IMR-90 (cell line): ENCODE results near the gene BUB1. TPM values are rescaled to one million over a fixed set of nuclear protein-coding genes. Genes with fewer than 3 reads are reported as not detected.

Source experiments
- ATAC-seq: fragments of 200-7000 bp; cut with Tn5 transposase; 2 replicates; pipeline ENCODE4 v1.9.1; 2020; ENCODE audit warnings: low read depth, mild to moderate bottlenecking, moderate library complexity
- BruUV-seq: library from RNA; stranded (reverse); fragments of 400-500 nt; replicated peaks from 2 replicates; lab custom pipeline; 2021; lab: Mats Ljungman, UMichigan
- CTCF ChIA-PET: fragments of 300-600 bp; formaldehyde crosslinking; extraction: SDS; loops from one replicate; lab custom pipeline; 2021; ENCODE audit warnings: antibody characterized with exemption; lab: Yijun Ruan, JAX
- POLR2A ChIA-PET: fragments of 300-600 bp; sonication (Branson Sonifier 250); formaldehyde crosslinking; loops from one replicate; lab custom pipeline; 2022; ENCODE audit warnings: antibody characterized with exemption; ENCODE audit not compliant: unreplicated experiment; lab: Charles Lee
- DNase-seq: peaks from one replicate; pipeline ENCODE4 v3.0.0; 2013
- H2AFZ ChIP-seq: replicated peaks from 2 replicates; pipeline ENCODE3; 2013; ENCODE audit warnings: low read length, mild to moderate bottlenecking; ENCODE audit not compliant: poor library complexity
- H2AK5ac ChIP-seq: 2 replicates; pipeline ENCODE4 v1.6.1; 2013; ENCODE audit warnings: low read depth, low read length, inconsistent platforms
- H2AK9ac ChIP-seq: replicated peaks from 2 replicates; pipeline ENCODE3; 2013; ENCODE audit warnings: mild to moderate bottlenecking, low read depth, low read length, moderate library complexity; ENCODE audit not compliant: poor library complexity
- H2BK120ac ChIP-seq: 2 replicates; pipeline ENCODE4 v1.6.1; 2013; ENCODE audit warnings: low read depth, low read length, inconsistent platforms
- H2BK15ac ChIP-seq: 3 replicates; pipeline ENCODE4 v1.6.1; 2013; ENCODE audit warnings: low read depth, low read length, inconsistent platforms
- H2BK20ac ChIP-seq: 2 replicates; pipeline ENCODE4 v1.6.1; 2013; ENCODE audit warnings: low read depth, mild to moderate bottlenecking, inconsistent platforms, low read length, moderate library complexity
- H2BK5ac ChIP-seq: 2 replicates; pipeline ENCODE4 v1.6.1; 2013; ENCODE audit warnings: mild to moderate bottlenecking, low read depth, low read length, inconsistent platforms; ENCODE audit not compliant: poor library complexity, severe bottlenecking
- H3K14ac ChIP-seq: replicated peaks from 2 replicates; pipeline ENCODE4 v1.6.1; 2013; ENCODE audit warnings: low read depth, low read length, inconsistent platforms
- H3K18ac ChIP-seq: 2 replicates; pipeline ENCODE4 v1.6.1; 2013; ENCODE audit warnings: low read depth, low read length, control low read depth
- H3K23ac ChIP-seq: 2 replicates; pipeline ENCODE4 v1.6.1; 2013; ENCODE audit warnings: low read depth, low read length, inconsistent platforms
- H3K27ac ChIP-seq: 2 replicates; pipeline ENCODE4 v1.5.1; 2013; ENCODE audit warnings: mild to moderate bottlenecking, control low read depth, low read length; ENCODE audit not compliant: insufficient read depth
- H3K27me3 ChIP-seq: 2 replicates; pipeline ENCODE4 v1.6.1; 2013; ENCODE audit warnings: low read length; ENCODE audit not compliant: control insufficient read depth, insufficient read depth
- H3K36me3 ChIP-seq: 2 replicates; pipeline ENCODE4 v1.6.1; 2013; ENCODE audit warnings: low read length, mixed read lengths; ENCODE audit not compliant: control insufficient read depth, insufficient read depth
- H3K4ac ChIP-seq: 2 replicates; pipeline ENCODE4 v1.6.1; 2013; ENCODE audit warnings: low read depth, low read length, inconsistent platforms
- H3K4me1 ChIP-seq: 2 replicates; pipeline ENCODE4 v1.6.1; 2013; ENCODE audit warnings: low read length, mixed read lengths; ENCODE audit not compliant: control insufficient read depth, insufficient read depth
- H3K4me2 ChIP-seq: 2 replicates; pipeline ENCODE4 v1.6.1; 2013; ENCODE audit warnings: low read depth, mild to moderate bottlenecking, control low read depth, low read length, moderate library complexity
- H3K4me3 ChIP-seq: 2 replicates; pipeline ENCODE4 v1.5.1; 2013; ENCODE audit warnings: low read depth, mild to moderate bottlenecking, control low read depth, low read length, moderate library complexity; ENCODE audit not compliant: insufficient read depth
- H3K56ac ChIP-seq: 2 replicates; pipeline ENCODE4 v1.6.1; 2013; ENCODE audit warnings: low read length, inconsistent platforms; ENCODE audit not compliant: insufficient read depth; ENCODE audit errors: extremely low read depth
- H3K79me1 ChIP-seq, 2 experiments: 2 replicates each; pipeline ENCODE4 v1.6.1; 2013; ENCODE audit warnings: low read length in 2 of 2, inconsistent platforms in 1 of 2, low read depth in 1 of 2
- H3K9ac ChIP-seq: 2 replicates; pipeline ENCODE4 v1.6.1; 2013; ENCODE audit warnings: low read depth, low read length, control low read depth
- H3K9me1 ChIP-seq: 2 replicates; pipeline ENCODE4 v1.6.1; 2013; ENCODE audit warnings: low read length, inconsistent platforms; ENCODE audit not compliant: insufficient read depth
- H3K9me3 ChIP-seq: 2 replicates; pipeline ENCODE4 v1.6.1; 2013; ENCODE audit warnings: low read length; ENCODE audit not compliant: control insufficient read depth, insufficient read depth
- H4K20me1 ChIP-seq: 2 replicates; pipeline ENCODE4 v1.6.1; 2013; ENCODE audit warnings: low read length, inconsistent platforms; ENCODE audit not compliant: insufficient read depth
- H4K5ac ChIP-seq: 2 replicates; pipeline ENCODE4 v1.6.1; 2013; ENCODE audit warnings: mild to moderate bottlenecking, low read depth, low read length, control low read depth
- H4K8ac ChIP-seq, 2 experiments: 2 replicates each; pipeline ENCODE4 v1.6.1; 2013; ENCODE audit warnings: low read depth in 2 of 2, low read length in 2 of 2, control low read depth in 1 of 2, inconsistent platforms in 1 of 2
- H4K91ac ChIP-seq: 2 replicates; pipeline ENCODE4 v1.6.1; 2013; ENCODE audit warnings: low read depth, low read length, inconsistent platforms; ENCODE audit not compliant: insufficient read depth
- CHD1 ChIP-seq: IDR thresholded peaks from 2 replicates; pipeline ENCODE4 v1.6.1; 2012; ENCODE audit warnings: low read depth, low read length, improper control_type of control experiment
- FOS ChIP-seq: fragments of 150-350 bp; IDR thresholded peaks from 2 replicates; pipeline ENCODE4 v1.6.1; 2016; ENCODE audit warnings: low read depth, low read length
- POLR2A ChIP-seq: IDR thresholded peaks from 2 replicates; pipeline ENCODE4 v1.6.1; 2012; ENCODE audit warnings: mild to moderate bottlenecking, low read depth, low read length
- RAD21 ChIP-seq: IDR thresholded peaks from 2 replicates; pipeline ENCODE4 v1.6.1; 2012; ENCODE audit warnings: low read length, improper control_type of control experiment
- WGBS, 2 experiments: methylation state at CpG; one replicate each; pipeline versions ENCODE4 v1.1.5 to v1.1.7; 2013; ENCODE audit warnings: missing lambda C conversion rate in 2 of 2; ENCODE audit not compliant: insufficient read length in 1 of 2; ENCODE audit errors: extremely low coverage in 2 of 2; 5-methylcytosine and 5-hydroxymethylcytosine counted together
- dilution Hi-C: fragments of 300-500 bp; cut with HindIII; formaldehyde crosslinking; loops from one replicate; pipeline ENCODE4 v1.14.3; 2018; ENCODE audit warnings: low sequenced_read_pairs; ENCODE audit not compliant: unreplicated experiment
- in situ Hi-C: fragments of 300-500 bp; cut with MboI; formaldehyde crosslinking; loops from 3 replicates; pipeline ENCODE4 v1.14.3; 2019; ENCODE audit warnings: low sequenced_read_pairs, inconsistent platforms, mixed read lengths
- intact Hi-C: fragments of 100-400 bp; cut with micrococcal nuclease; formaldehyde crosslinking; loops from 2 replicates; pipeline ENCODE4 v1.10.0; 2022
- polyA plus RNA-seq, 3 experiments: library from polyadenylated mRNA; depleted of rRNA; stranded (reverse); fragments of >200 nt; gene quantifications; 2 replicates each; pipeline ENCODE4 v1.2.3, GENCODE V29; 2012; ENCODE audit warnings: low replicate concordance in 1 of 3
- total RNA-seq: library from RNA; depleted of rRNA; stranded (reverse); fragments of >200 nt; gene quantifications from 2 replicates; pipeline ENCODE4 v1.2.3, GENCODE V29; 2012

Gene BUB1
- total and polyA plus RNA-seq, 2 of the 4 experiments (the other 2 are of a cell fraction) = 19.6 to 43.4 TPM

DNA sequence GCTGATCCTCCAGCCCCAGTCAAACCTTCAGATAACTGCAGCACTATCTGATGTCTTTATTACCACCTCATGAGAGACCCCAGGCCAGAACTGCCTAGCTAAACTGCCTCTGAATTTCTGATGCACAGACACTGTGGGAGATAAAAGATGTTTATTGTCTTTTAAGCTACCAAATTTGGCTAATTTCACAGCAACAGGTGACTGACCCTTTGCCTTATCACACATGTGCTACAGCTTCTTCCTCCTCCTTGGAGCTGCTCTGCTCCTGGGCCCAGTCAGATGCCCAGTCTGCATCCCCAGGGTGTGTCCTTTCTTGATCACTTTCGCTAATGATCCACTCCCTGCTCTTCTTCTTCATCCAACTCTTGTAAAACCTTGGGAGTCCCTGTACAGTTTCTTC lies 34.9 kb upstream of the BUB1 start:
- no peak for ATAC-seq
- CTCF ChIA-PET = no interaction called here
- BruUV-seq = no TSS peak

More for the DNA sequence above, 34.9 kb upstream of the BUB1 start:
- H2BK20ac ChIP-seq = no peak overlapping the region
- peaks cover 32% of the 10 kb centered on the region for H3K27me3 ChIP-seq
- H3K27ac ChIP-seq = no peak overlapping the region
- no peaks in the 10 kb centered on the region for H3K9me1 ChIP-seq
- H3K36me3 ChIP-seq = no peaks in the 10 kb centered on the region
- no peak overlapping the region for H2AK9ac ChIP-seq
- H3K56ac ChIP-seq = no peak overlapping the region
- H3K9ac ChIP-seq = no peak overlapping the region
- no peak for DNase-seq
- H2BK15ac ChIP-seq = no peak overlapping the region
- no peak overlapping the region for H2AK5ac ChIP-seq
- no peak overlapping the region for H2AFZ ChIP-seq
- H3K4me1 ChIP-seq = no peaks in the 10 kb centered on the region
- H4K8ac ChIP-seq = no peak overlapping the region
- no peak overlapping the region for H3K4me3 ChIP-seq
- no peak overlapping the region for H2BK120ac ChIP-seq
- H3K14ac ChIP-seq = no peak overlapping the region
- intact Hi-C loops (no loop called here), in situ Hi-C loops (no loop called here), dilution Hi-C loops (no loop called here)
- H3K79me1 ChIP-seq = no peaks in the 10 kb centered on the region
- H3K4me2 ChIP-seq = no peak overlapping the region
- WGBS, 2 experiments = no CpG with 5 or more reads among the region's 1 CpG
- POLR2A ChIA-PET = no interaction called here
- H3K9me3 ChIP-seq = no peaks in the 10 kb centered on the region
- no peak overlapping the region for H4K91ac ChIP-seq
- H3K23ac ChIP-seq = no peak overlapping the region
- no peak for TF ChIP-seq FOS
- TF ChIP-seq CHD1 = no peak
- no peak for TF ChIP-seq RAD21
- no peak for TF ChIP-seq POLR2A
- no peak overlapping the region for H4K5ac ChIP-seq
- H2BK5ac ChIP-seq = no peak overlapping the region
- H3K18ac ChIP-seq = no peak overlapping the region
- H4K20me1 ChIP-seq = no peaks in the 10 kb centered on the region
- no peak overlapping the region for H3K4ac ChIP-seq
